ENCODE results near the gene RNF187. TPM values are rescaled to one million over a fixed set of nuclear protein-coding genes. Genes with fewer than 3 reads are reported as not detected.

RNF187 gene
- total and polyA plus RNA-seq, 2 of the 13 experiments (the other 11 are each of a cell fraction or from before 2014, with no cell fraction given): 41.3 to 59.4 TPM

DNA sequence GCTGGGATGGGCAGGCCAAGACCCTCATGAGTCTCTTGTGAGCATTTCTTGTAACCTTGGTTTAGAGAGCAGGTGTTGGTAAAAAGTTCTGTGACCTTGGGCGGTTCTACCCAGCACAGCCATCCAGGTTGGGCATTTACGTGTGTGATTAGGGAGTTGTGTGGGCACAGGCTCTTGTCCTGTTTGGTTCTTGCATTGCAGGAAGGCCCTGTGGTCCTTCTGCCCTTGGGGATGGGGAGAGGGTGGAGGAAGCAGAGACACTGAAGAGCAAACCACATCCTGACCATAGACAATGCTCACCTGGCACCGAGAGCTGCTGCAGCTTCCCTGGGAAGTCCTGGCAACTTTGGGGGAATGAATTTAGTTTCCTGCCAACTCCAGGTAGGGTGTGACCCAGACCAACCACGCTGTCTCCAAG is 25.6 kb downstream of the RNF187 start:
- Histone ChIP-seq H3K4me1 (ENCODE audit: insufficient read depth, low read length) (no peaks in the 10 kb centered on the region), H3K4me3 (replicated peaks in 1 of 3; ENCODE audit: insufficient read depth in 1 of 3, low read depth in 2 of 3, low read length in 3 of 3) (no peak overlapping the region), H3K9me3 (ENCODE audit: low read length) (no peaks in the 10 kb centered on the region), H2AFZ (ENCODE audit: low read length) (no peak overlapping the region), H3K9ac (ENCODE audit: insufficient read depth, low read depth, low read length) (no peak overlapping the region), H3K4me2 (ENCODE audit: low read depth, low read length) (no peak overlapping the region), H3K36me3 (replicated peaks in 1 of 2; ENCODE audit: control insufficient read depth in 1 of 2, insufficient read depth in 2 of 2, low read length in 2 of 2) (no peaks in the 10 kb centered on the region), H4K20me1 (ENCODE audit: insufficient read depth, low read length) (no peaks in the 10 kb centered on the region), H3K27ac (ENCODE audit: extremely low read length, insufficient read depth, low read length) (no peak overlapping the region), H3K79me2 (ENCODE audit: insufficient read depth, low read length) (no peaks in the 10 kb centered on the region), H3K27me3 (ENCODE audit: control insufficient read depth in 1 of 2, insufficient read depth in 2 of 2, low read length in 2 of 2) (peaks cover 0 to 50% of the 10 kb centered on the region in 2 experiments; a peak in 3 of 5 replicates)
- BruUV-seq (replicated peaks): no TSS peak
- no peak for TF ChIP-seq FOXK1 (CRISPR knock-in tag; IDR thresholded peaks at IDR 0.05; ENCODE audit: borderline replicate concordance, low read depth)
- no peak for TF ChIP-seq THYN1 (CRISPR knock-in tag; IDR thresholded peaks at IDR 0.05; ENCODE audit: borderline replicate concordance, low read depth)
- TF ChIP-seq SMAD9 (CRISPR knock-in tag; IDR thresholded peaks at IDR 0.05): no peak
- no peak for TF ChIP-seq PAF1 (CRISPR knock-in tag; IDR thresholded peaks at IDR 0.05)
- no peak for TF ChIP-seq ZBTB38 (CRISPR knock-in tag; IDR thresholded peaks at IDR 0.05)
- TF ChIP-seq ZNF816 (CRISPR knock-in tag; IDR thresholded peaks at IDR 0.05; ENCODE audit: borderline replicate concordance): no peak
- no peak for TF ChIP-seq MYC (CRISPR knock-in tag; IDR thresholded peaks at IDR 0.05; ENCODE audit: borderline replicate concordance)
- TF ChIP-seq, protein P1, sequence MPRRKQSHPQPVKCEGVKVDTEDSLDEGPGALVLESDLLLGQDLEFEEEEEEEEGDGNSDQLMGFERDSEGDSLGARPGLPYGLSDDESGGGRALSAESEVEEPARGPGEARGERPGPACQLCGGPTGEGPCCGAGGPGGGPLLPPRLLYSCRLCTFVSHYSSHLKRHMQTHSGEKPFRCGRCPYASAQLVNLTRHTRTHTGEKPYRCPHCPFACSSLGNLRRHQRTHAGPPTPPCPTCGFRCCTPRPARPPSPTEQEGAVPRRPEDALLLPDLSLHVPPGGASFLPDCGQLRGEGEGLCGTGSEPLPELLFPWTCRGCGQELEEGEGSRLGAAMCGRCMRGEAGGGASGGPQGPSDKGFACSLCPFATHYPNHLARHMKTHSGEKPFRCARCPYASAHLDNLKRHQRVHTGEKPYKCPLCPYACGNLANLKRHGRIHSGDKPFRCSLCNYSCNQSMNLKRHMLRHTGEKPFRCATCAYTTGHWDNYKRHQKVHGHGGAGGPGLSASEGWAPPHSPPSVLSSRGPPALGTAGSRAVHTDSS (CRISPR knock-in tag; conservative IDR thresholded peaks at IDR 0.05): no peak
- TF ChIP-seq ZNF484 (CRISPR knock-in tag; IDR thresholded peaks at IDR 0.05; ENCODE audit: borderline replicate concordance, low read depth): no peak
- TF ChIP-seq, protein P2, sequence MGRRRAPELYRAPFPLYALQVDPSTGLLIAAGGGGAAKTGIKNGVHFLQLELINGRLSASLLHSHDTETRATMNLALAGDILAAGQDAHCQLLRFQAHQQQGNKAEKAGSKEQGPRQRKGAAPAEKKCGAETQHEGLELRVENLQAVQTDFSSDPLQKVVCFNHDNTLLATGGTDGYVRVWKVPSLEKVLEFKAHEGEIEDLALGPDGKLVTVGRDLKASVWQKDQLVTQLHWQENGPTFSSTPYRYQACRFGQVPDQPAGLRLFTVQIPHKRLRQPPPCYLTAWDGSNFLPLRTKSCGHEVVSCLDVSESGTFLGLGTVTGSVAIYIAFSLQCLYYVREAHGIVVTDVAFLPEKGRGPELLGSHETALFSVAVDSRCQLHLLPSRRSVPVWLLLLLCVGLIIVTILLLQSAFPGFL (CRISPR knock-in tag; IDR thresholded peaks at IDR 0.05): no peak
- no peak for TF ChIP-seq ZNF775 (CRISPR knock-in tag; IDR thresholded peaks at IDR 0.05; ENCODE audit: borderline replicate concordance)
- TF ChIP-seq SRSF9 (IDR thresholded peaks at IDR 0.05; ENCODE audit: borderline replicate concordance, insufficient read depth, low read depth, low read length, poor library complexity, severe bottlenecking): no peak
- TF ChIP-seq PCBP2 (optimal IDR thresholded peaks at IDR 0.05; ENCODE audit: low read depth, low read length, poor library complexity, severe bottlenecking): no peak
- no peak for TF ChIP-seq KDM2A (CRISPR knock-in tag; IDR thresholded peaks at IDR 0.05; ENCODE audit: borderline replicate concordance, low read depth)
- no peak for TF ChIP-seq NR2F2 (IDR thresholded peaks at IDR 0.05; ENCODE audit: borderline replicate concordance, low read depth)
- ChIA-PET CTCF (ENCODE audit: low intra/inter-chr PET ratio, low total read pairs) (no interaction called here), POLR2A (no interaction called here)
- 7% methylated on average over 4 of the region's 4 CpGs for WGBS (ENCODE audit: low lambda C conversion rate)
- FAIRE-seq (no peak), ATAC-seq (no peak), DNase-seq (ENCODE audit: low spot score) (no peak)
- intact Hi-C loops (cut with micrococcal nuclease; ENCODE audit: unreplicated experiment) (no loop called here), in situ Hi-C loops (cut with HindIII; ENCODE audit: extremely low pct_ligation_motif_present, low pct_unique_long_range_greater_than_20kb) (no loop called here)
